ENCODE data around the gene METTL25B.
A peak's percentile ranks its signal among the peaks of the same experiment; 100 is the strongest.

METTL25B gene

GRCh38 chr1:156704166-156704711, 24.0 kb upstream of the METTL25B start:
- no peak overlapping the region for H2AFZ ChIP-seq (ENCODE audit: insufficient read depth, low read length, poor library complexity)
- peak overlapping the region; percentile 8 for H2BK12ac ChIP-seq (ENCODE audit: low read length)
- H3K23ac ChIP-seq (ENCODE audit: low read length) = no peak overlapping the region
- no peak overlapping the region for H3K27ac ChIP-seq (ENCODE audit: low read depth, low read length)
- H3K14ac ChIP-seq (ENCODE audit: low read length) = peak overlapping the region; percentile 54
- peak overlapping the region; percentile 40 for H2AK5ac ChIP-seq (ENCODE audit: low read length)
- H3K9me3 ChIP-seq (ENCODE audit: insufficient read depth, low read depth, low read length) = peaks cover 3% of the 10 kb centered on the region
- H3K9ac ChIP-seq (ENCODE audit: low read length) = no peak overlapping the region
- peaks cover 3% of the 10 kb centered on the region for H3K27me3 ChIP-seq (ENCODE audit: insufficient read depth, low read length)
- H3K4me3 ChIP-seq (ENCODE audit: low read depth, low read length) = peak overlapping the region; percentile 60
- H4K8ac ChIP-seq (ENCODE audit: low read depth, low read length) = peak overlapping the region; percentile 39
- H3K4ac ChIP-seq (ENCODE audit: low read depth, low read length) = peak overlapping the region; percentile 64
- H3K18ac ChIP-seq (ENCODE audit: low read length) = peak overlapping the region; percentile 60
- H3K4me1 ChIP-seq (ENCODE audit: control insufficient read depth in 1 of 2, insufficient read depth in 2 of 2, low read length in 2 of 2) = peaks cover 49 to 62% of the 10 kb centered on the region in 2 experiments
- peaks cover 21% of the 10 kb centered on the region for H3K79me1 ChIP-seq (ENCODE audit: low read length)
- H3K36me3 ChIP-seq (ENCODE audit: control insufficient read depth in 1 of 2, insufficient read depth in 2 of 2, low read length in 2 of 2) = peaks cover 16 to 18% of the 10 kb centered on the region in 2 experiments
- peak overlapping the region; percentile 55 for H3K4me2 ChIP-seq (ENCODE audit: low read length)
- WGBS (ENCODE audit: extremely low coverage, insufficient coverage, insufficient read length) = no CpG with 5 or more reads among the region's 10 CpGs
- peak overlapping the region; percentile 70 for H4K91ac ChIP-seq (ENCODE audit: low read depth, low read length)
- no peak overlapping the region for H2BK5ac ChIP-seq (ENCODE audit: low read depth, low read length, poor library complexity)
- H2BK120ac ChIP-seq (ENCODE audit: insufficient read depth, low read length, poor library complexity) = peak overlapping the region; percentile 53
- no peaks in the 10 kb centered on the region for H3K79me2 ChIP-seq (ENCODE audit: control insufficient read depth, insufficient read depth, low read length, poor library complexity)
- no peak for DNase-seq
- no peak overlapping the region for H4K12ac ChIP-seq (ENCODE audit: low read depth, low read length)

- Histone ChIP-seq H3K14ac (ENCODE audit: low read length) (peak overlapping the region; percentile 80), H2AFZ (ENCODE audit: insufficient read depth, low read length, poor library complexity) (peak overlapping the region; percentile 23), H3K36me3 (ENCODE audit: control insufficient read depth in 1 of 2, insufficient read depth in 2 of 2, low read length in 2 of 2) (peaks cover 12% of the 10 kb centered on the region in 2 experiments), H3K4me3 (ENCODE audit: low read depth, low read length) (peak overlapping the region; percentile 64), H3K4me2 (ENCODE audit: low read length) (peak overlapping the region; percentile 55), H3K79me2 (ENCODE audit: control insufficient read depth, insufficient read depth, low read length, poor library complexity) (no peaks in the 10 kb centered on the region), H3K23ac (ENCODE audit: low read length) (no peak overlapping the region), H3K4me1 (ENCODE audit: control insufficient read depth in 1 of 2, insufficient read depth in 2 of 2, low read length in 2 of 2) (peaks cover 55 to 69% of the 10 kb centered on the region in 2 experiments), H4K91ac (ENCODE audit: low read depth, low read length) (peak overlapping the region; percentile 50), H3K9me3 (ENCODE audit: insufficient read depth, low read depth, low read length) (peaks cover under 1% of the 10 kb centered on the region), H4K12ac (ENCODE audit: low read depth, low read length) (no peak overlapping the region), H3K27me3 (ENCODE audit: insufficient read depth, low read length) (peaks cover 3% of the 10 kb centered on the region), H3K27ac (ENCODE audit: low read depth, low read length) (no peak overlapping the region), H3K18ac (ENCODE audit: low read length) (peak overlapping the region; percentile 65), H3K4ac (ENCODE audit: low read depth, low read length) (peak overlapping the region; percentile 21), H3K79me1 (ENCODE audit: low read length) (peaks cover 21% of the 10 kb centered on the region), H2AK5ac (ENCODE audit: low read length) (peak overlapping the region; percentile 29), H3K9ac (ENCODE audit: low read length) (peak overlapping the region; percentile 6), H2BK120ac (ENCODE audit: insufficient read depth, low read length, poor library complexity) (peak overlapping the region; percentile 58), H4K8ac (ENCODE audit: low read depth, low read length) (peak overlapping the region; percentile 32), H2BK5ac (ENCODE audit: low read depth, low read length, poor library complexity) (peak overlapping the region; percentile 41), H2BK12ac (ENCODE audit: low read length) (peak overlapping the region; percentile 38)
- no CpG with 5 or more reads among the region's 29 CpGs for WGBS (ENCODE audit: extremely low coverage, insufficient coverage, insufficient read length)
- peak; percentile 79 to 85 for DNase-seq
Measured at GRCh38 chr1:156704930-156705320, 23.3 kb upstream of the METTL25B start.

- DNase-seq = peak; percentile 56 to 69
- Histone ChIP-seq H3K4me2 (ENCODE audit: low read length) (peak within 1 kb of the TSS; percentile 55), H4K12ac (ENCODE audit: low read depth, low read length) (peak within 1 kb of the TSS; percentile 56), H3K27ac (ENCODE audit: low read depth, low read length) (peak within 1 kb of the TSS; percentile 18), H2BK12ac (ENCODE audit: low read length) (peak within 1 kb of the TSS; percentile 74), H3K27me3 (ENCODE audit: insufficient read depth, low read length) (peaks cover 3% of the 10 kb centered on the region), H3K36me3 (ENCODE audit: control insufficient read depth in 1 of 2, insufficient read depth in 2 of 2, low read length in 2 of 2) (peaks cover 7% of the 10 kb centered on the region in 2 experiments), H3K9ac (ENCODE audit: low read length) (peak within 1 kb of the TSS; percentile 6), H2BK120ac (ENCODE audit: insufficient read depth, low read length, poor library complexity) (peak within 1 kb of the TSS; percentile 58), H2BK5ac (ENCODE audit: low read depth, low read length, poor library complexity) (peak within 1 kb of the TSS; percentile 41), H2AFZ (ENCODE audit: insufficient read depth, low read length, poor library complexity) (peak within 1 kb of the TSS; percentile 26), H2AK5ac (ENCODE audit: low read length) (peak within 1 kb of the TSS; percentile 44), H3K79me2 (ENCODE audit: control insufficient read depth, insufficient read depth, low read length, poor library complexity) (no peaks in the 10 kb centered on the region), H4K91ac (ENCODE audit: low read depth, low read length) (peak within 1 kb of the TSS; percentile 78), H3K9me3 (ENCODE audit: insufficient read depth, low read depth, low read length) (no peaks in the 10 kb centered on the region), H3K4ac (ENCODE audit: low read depth, low read length) (peak within 1 kb of the TSS; percentile 30), H3K4me3 (ENCODE audit: low read depth, low read length) (peak within 1 kb of the TSS; percentile 64), H3K4me1 (ENCODE audit: control insufficient read depth in 1 of 2, insufficient read depth in 2 of 2, low read length in 2 of 2) (peaks cover 60 to 74% of the 10 kb centered on the region in 2 experiments), H3K79me1 (ENCODE audit: low read length) (peaks cover 21% of the 10 kb centered on the region), H3K14ac (ENCODE audit: low read length) (peak within 1 kb of the TSS; percentile 80), H3K18ac (ENCODE audit: low read length) (peak within 1 kb of the TSS; percentile 65), H3K23ac (ENCODE audit: low read length) (no peak within 1 kb of the TSS), H4K8ac (ENCODE audit: low read depth, low read length) (peak within 1 kb of the TSS; percentile 69)
- WGBS (ENCODE audit: extremely low coverage, insufficient coverage, insufficient read length) = no CpG with 5 or more reads among the region's 42 CpGs
Measured at GRCh38 chr1:156705321-156705917, 22.9 kb upstream of the METTL25B start, which contains the start of gene CRABP2. Gene CRABP2, minus strand, starts transcription at chr1:156705583. Its CDS starts 137 bp downstream, at chr1:156705446.

GRCh38 chr1:156705918-156706656, 22.2 kb upstream of the METTL25B start:
- Histone ChIP-seq H4K8ac (ENCODE audit: low read depth, low read length) (peak overlapping the region; percentile 69), H2AK5ac (ENCODE audit: low read length) (peak overlapping the region; percentile 2), H3K79me1 (ENCODE audit: low read length) (peaks cover 21% of the 10 kb centered on the region), H3K14ac (ENCODE audit: low read length) (peak overlapping the region; percentile 64), H3K18ac (ENCODE audit: low read length) (peak overlapping the region; percentile 45), H3K27me3 (ENCODE audit: insufficient read depth, low read length) (peaks cover 3% of the 10 kb centered on the region), H3K23ac (ENCODE audit: low read length) (no peak overlapping the region), H3K27ac (ENCODE audit: low read depth, low read length) (peak overlapping the region; percentile 18), H3K4ac (ENCODE audit: low read depth, low read length) (peak overlapping the region; percentile 30), H4K91ac (ENCODE audit: low read depth, low read length) (peak overlapping the region; percentile 78), H2BK5ac (ENCODE audit: low read depth, low read length, poor library complexity) (peak overlapping the region; percentile 28), H2BK12ac (ENCODE audit: low read length) (peak overlapping the region; percentile 74), H3K9ac (ENCODE audit: low read length) (no peak overlapping the region), H3K4me1 (ENCODE audit: control insufficient read depth in 1 of 2, insufficient read depth in 2 of 2, low read length in 2 of 2) (peaks cover 65 to 79% of the 10 kb centered on the region in 2 experiments), H3K79me2 (ENCODE audit: control insufficient read depth, insufficient read depth, low read length, poor library complexity) (no peaks in the 10 kb centered on the region), H3K4me3 (ENCODE audit: low read depth, low read length) (peak overlapping the region; percentile 8), H2AFZ (ENCODE audit: insufficient read depth, low read length, poor library complexity) (peak overlapping the region; percentile 26), H2BK120ac (ENCODE audit: insufficient read depth, low read length, poor library complexity) (peak overlapping the region; percentile 39), H3K36me3 (ENCODE audit: control insufficient read depth in 1 of 2, insufficient read depth in 2 of 2, low read length in 2 of 2) (peaks cover 0 to under 1% of the 10 kb centered on the region in 2 experiments), H3K9me3 (ENCODE audit: insufficient read depth, low read depth, low read length) (no peaks in the 10 kb centered on the region), H3K4me2 (ENCODE audit: low read length) (peak overlapping the region; percentile 55), H4K12ac (ENCODE audit: low read depth, low read length) (peak overlapping the region; percentile 56)
- DNase-seq = peak; percentile 59 to 77
- WGBS (ENCODE audit: extremely low coverage, insufficient coverage, insufficient read length) = no CpG with 5 or more reads among the region's 45 CpGs
